WTC11 (cell line): Measurements from ENCODE around the gene CDK9. TPM values are rescaled to one million over a fixed set of nuclear protein-coding genes. Genes with fewer than 3 reads are reported as not detected.

Experiments used
- ATAC-seq: fragments of 200-7000 bp; cut with Tn5 transposase; 2 replicates; pipeline ENCODE4 v1.10.0; 2021; ENCODE audit warnings: mild to moderate bottlenecking, moderate library complexity
- CTCF ChIA-PET: fragments of 300-600 bp; sonication (Branson Sonifier 250); formaldehyde crosslinking; loops from one replicate; lab custom pipeline; 2021; ENCODE audit warnings: antibody characterized with exemption; lab: Charles Lee
- POLR2A ChIA-PET: fragments of 350-600 bp; sonication (Branson Sonifier 250); formaldehyde crosslinking; loops from one replicate; lab custom pipeline; 2021; ENCODE audit warnings: antibody characterized with exemption; lab: Charles Lee
- DNase-seq: peaks from one replicate; pipeline ENCODE4 v3.0.0; 2021; ENCODE audit warnings: low spot score
- H3K27ac Mint-ChIP-seq: 2 replicates; pipeline ENCODE4 v1.8.0; 2021; ENCODE audit warnings: mixed read lengths
- H3K27me3 Mint-ChIP-seq: 2 replicates; pipeline ENCODE4 v1.8.0; 2021; ENCODE audit warnings: low read depth, mild to moderate bottlenecking, moderate library complexity, mixed read lengths
- H3K36me3 Mint-ChIP-seq: 2 replicates; pipeline ENCODE4 v1.8.0; 2021; ENCODE audit warnings: mixed read lengths
- H3K4me1 Mint-ChIP-seq: 2 replicates; pipeline ENCODE4 v1.8.0; 2022; ENCODE audit warnings: mixed read lengths
- H3K4me3 Mint-ChIP-seq: 2 replicates; pipeline ENCODE4 v1.8.0; 2021; ENCODE audit warnings: mild to moderate bottlenecking, moderate library complexity, mixed read lengths
- H3K9me3 Mint-ChIP-seq: 2 replicates; pipeline ENCODE4 v1.8.0; 2021; ENCODE audit warnings: mixed read lengths
- CBFB ChIP-seq: sonication (generic); formaldehyde crosslinking; IDR thresholded peaks from 2 replicates; pipeline ENCODE4 v1.8.1; 2022; ENCODE audit warnings: mild to moderate bottlenecking, low read depth, missing genetic modification reagents
- CREM ChIP-seq: sonication (generic); formaldehyde crosslinking; IDR thresholded peaks from 2 replicates; pipeline ENCODE4 v1.8.1; 2022; ENCODE audit warnings: mild to moderate bottlenecking, missing genetic modification reagents, moderate library complexity
- ETV6 ChIP-seq: sonication (generic); formaldehyde crosslinking; IDR thresholded peaks from 2 replicates; pipeline ENCODE4 v1.8.1; 2022; ENCODE audit warnings: mild to moderate bottlenecking, missing genetic modification reagents
- FOXK1 ChIP-seq: sonication (generic); formaldehyde crosslinking; IDR thresholded peaks from 2 replicates; pipeline ENCODE4 v1.8.0; 2022; ENCODE audit warnings: mild to moderate bottlenecking, moderate library complexity, missing genetic modification reagents
- GRHL2 ChIP-seq: fragments of 250-450 bp; sonication (Bioruptor Pico); IDR thresholded peaks from 2 replicates; pipeline ENCODE4 v1.8.0; 2022; ENCODE audit warnings: mild to moderate bottlenecking, moderate library complexity; ENCODE audit not compliant: insufficient replicate concordance, severe bottlenecking
- IRF2 ChIP-seq: sonication (generic); formaldehyde crosslinking; IDR thresholded peaks from 2 replicates; pipeline ENCODE4 v1.8.0; 2022; ENCODE audit warnings: low read depth, missing genetic modification reagents, borderline replicate concordance
- JAZF1 ChIP-seq: fragments of 250-450 bp; sonication (Bioruptor Pico); IDR thresholded peaks from 2 replicates; pipeline ENCODE4 v1.9.0; 2021; ENCODE audit warnings: moderate library complexity, mild to moderate bottlenecking, inconsistent platforms
- JUN ChIP-seq: sonication (generic); formaldehyde crosslinking; IDR thresholded peaks from 2 replicates; pipeline ENCODE4 v1.8.0; 2023; ENCODE audit warnings: mild to moderate bottlenecking, missing genetic modification reagents
- KAT7 ChIP-seq: sonication (generic); formaldehyde crosslinking; IDR thresholded peaks from 2 replicates; pipeline ENCODE4 v1.8.1; 2023; ENCODE audit warnings: missing genetic modification reagents, mild to moderate bottlenecking, borderline replicate concordance
- MYBL2 ChIP-seq: sonication (generic); formaldehyde crosslinking; IDR thresholded peaks from 2 replicates; pipeline ENCODE4 v1.8.1; 2023; ENCODE audit warnings: mild to moderate bottlenecking, moderate library complexity, missing genetic modification reagents
- PRRX2 ChIP-seq: fragments of 250-450 bp; sonication (Bioruptor Pico); IDR thresholded peaks from 2 replicates; pipeline ENCODE4 v1.8.0; 2021; ENCODE audit warnings: mild to moderate bottlenecking
- SMAD3 ChIP-seq: sonication (generic); formaldehyde crosslinking; IDR thresholded peaks from 2 replicates; pipeline ENCODE4 v1.8.0; 2022; ENCODE audit warnings: missing genetic modification reagents, mild to moderate bottlenecking, borderline replicate concordance
- SMAD4 ChIP-seq: sonication (generic); formaldehyde crosslinking; IDR thresholded peaks from 2 replicates; pipeline ENCODE4 v1.8.0; 2022; ENCODE audit warnings: mild to moderate bottlenecking, missing genetic modification reagents
- TEAD4 ChIP-seq: sonication (generic); formaldehyde crosslinking; IDR thresholded peaks from 2 replicates; pipeline ENCODE4 v1.8.0; 2022; ENCODE audit warnings: mild to moderate bottlenecking, missing genetic modification reagents
- TP53 ChIP-seq: sonication (generic); formaldehyde crosslinking; IDR thresholded peaks from 2 replicates; pipeline ENCODE4 v1.8.1; 2023; ENCODE audit warnings: mild to moderate bottlenecking, missing genetic modification reagents
- ZNF219 ChIP-seq: sonication (generic); formaldehyde crosslinking; IDR thresholded peaks from 2 replicates; pipeline ENCODE4 v1.8.0; 2023; ENCODE audit warnings: missing genetic modification reagents, mild to moderate bottlenecking, borderline replicate concordance
- ZNF396 ChIP-seq: fragments of 250-450 bp; sonication (Bioruptor Pico); IDR thresholded peaks from 2 replicates; pipeline ENCODE4 v1.8.0; 2021; ENCODE audit warnings: mild to moderate bottlenecking, moderate library complexity, borderline replicate concordance
- total RNA-seq: library from RNA; stranded (reverse); gene quantifications from 3 replicates; pipeline ENCODE4 v1.2.3, GENCODE V29; 2021
- TF ChIP-seq, protein P1 (sequence below): sonication (generic); formaldehyde crosslinking; IDR thresholded peaks from 2 replicates; pipeline ENCODE4 v1.8.1; 2022; ENCODE audit warnings: low read depth, mild to moderate bottlenecking, moderate library complexity, missing genetic modification reagents, borderline replicate concordance
- TF ChIP-seq, protein P2 (sequence below): sonication (generic); formaldehyde crosslinking; IDR thresholded peaks from 2 replicates; pipeline ENCODE4 v1.8.1; 2023; ENCODE audit warnings: mild to moderate bottlenecking, missing genetic modification reagents, moderate library complexity
- TF ChIP-seq, protein P3 (sequence below): sonication (generic); formaldehyde crosslinking; IDR thresholded peaks from 2 replicates; pipeline ENCODE4 v1.8.0; 2022; ENCODE audit warnings: mild to moderate bottlenecking, missing genetic modification reagents
- TF ChIP-seq, protein P4 (sequence below): fragments of 250-450 bp; sonication (Bioruptor Pico); IDR thresholded peaks from 2 replicates; pipeline ENCODE4 v1.9.0; 2021; ENCODE audit warnings: moderate library complexity, mild to moderate bottlenecking, inconsistent platforms, borderline replicate concordance
- TF ChIP-seq, protein P5 (sequence below): sonication (generic); formaldehyde crosslinking; conservative IDR thresholded peaks from 2 replicates; pipeline ENCODE4 v1.8.1; 2022; ENCODE audit warnings: mild to moderate bottlenecking, missing genetic modification reagents
- TF ChIP-seq, protein P6 (sequence below): sonication (generic); formaldehyde crosslinking; IDR thresholded peaks from 2 replicates; pipeline ENCODE4 v1.8.0; 2023; ENCODE audit warnings: missing genetic modification reagents

Gene CDK9
- total RNA-seq, 1 experiment from 2014 or later, result 111 TPM

DNA sequence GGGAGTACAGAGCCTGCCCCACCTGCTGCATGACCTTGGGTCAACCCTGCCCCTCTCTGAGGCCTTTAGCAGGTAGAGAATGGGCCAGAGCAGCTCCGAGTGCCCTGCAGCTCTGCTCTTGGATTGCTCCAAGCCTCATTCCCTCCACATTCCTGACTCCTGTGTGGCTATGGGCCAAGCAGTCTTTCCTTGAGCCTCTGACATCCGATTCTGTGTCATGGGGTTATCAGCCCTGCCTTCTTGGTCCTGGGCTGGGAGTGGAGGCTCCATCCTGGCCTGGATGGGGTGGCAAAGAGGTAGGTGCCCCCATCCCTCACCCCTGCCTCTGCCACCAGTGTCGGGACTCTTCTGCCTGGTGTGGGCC lies 30.5 kb downstream of the CDK9 start:
- no peak for ATAC-seq
- Mint-ChIP-seq H3K36me3 (peaks cover 18% of the 10 kb centered on the region; the same call in 1 of the 2 replicates), H3K9me3 (no peaks in the 10 kb centered on the region), H3K27ac (no peak overlapping the region), H3K27me3 (no peaks in the 10 kb centered on the region), H3K4me3 (no peak overlapping the region), H3K4me1 (no peaks in the 10 kb centered on the region)
- CTCF ChIA-PET, result interaction anchor here (3.5 kb wide), 1 partner anchor 53 kb away, joined by 16 read pairs; no protein-coding TSS in a partner anchor
- POLR2A ChIA-PET, result no interaction called here
- DNase-seq, result no peak
- TF ChIP-seq KAT7 (no peak), GRHL2 (CRISPR knock-in tag) (no peak), FOXK1 (CRISPR knock-in tag) (no peak), ZNF219 (CRISPR knock-in tag) (no peak), CBFB (CRISPR knock-in tag) (no peak), ZNF396 (CRISPR knock-in tag) (no peak), TP53 (no peak), MYBL2 (CRISPR knock-in tag) (no peak), PRRX2 (CRISPR knock-in tag) (no peak), SMAD3 (CRISPR knock-in tag) (no peak), ETV6 (CRISPR knock-in tag) (no peak)
- TF ChIP-seq, protein P1, sequence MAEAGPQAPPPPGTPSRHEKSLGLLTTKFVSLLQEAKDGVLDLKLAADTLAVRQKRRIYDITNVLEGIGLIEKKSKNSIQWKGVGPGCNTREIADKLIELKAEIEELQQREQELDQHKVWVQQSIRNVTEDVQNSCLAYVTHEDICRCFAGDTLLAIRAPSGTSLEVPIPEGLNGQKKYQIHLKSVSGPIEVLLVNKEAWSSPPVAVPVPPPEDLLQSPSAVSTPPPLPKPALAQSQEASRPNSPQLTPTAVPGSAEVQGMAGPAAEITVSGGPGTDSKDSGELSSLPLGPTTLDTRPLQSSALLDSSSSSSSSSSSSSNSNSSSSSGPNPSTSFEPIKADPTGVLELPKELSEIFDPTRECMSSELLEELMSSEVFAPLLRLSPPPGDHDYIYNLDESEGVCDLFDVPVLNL (CRISPR knock-in tag), result no peak
- TF ChIP-seq, protein P2, sequence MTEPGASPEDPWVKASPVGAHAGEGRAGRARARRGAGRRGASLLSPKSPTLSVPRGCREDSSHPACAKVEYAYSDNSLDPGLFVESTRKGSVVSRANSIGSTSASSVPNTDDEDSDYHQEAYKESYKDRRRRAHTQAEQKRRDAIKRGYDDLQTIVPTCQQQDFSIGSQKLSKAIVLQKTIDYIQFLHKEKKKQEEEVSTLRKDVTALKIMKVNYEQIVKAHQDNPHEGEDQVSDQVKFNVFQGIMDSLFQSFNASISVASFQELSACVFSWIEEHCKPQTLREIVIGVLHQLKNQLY (CRISPR knock-in tag), result no peak
- TF ChIP-seq, protein P3, sequence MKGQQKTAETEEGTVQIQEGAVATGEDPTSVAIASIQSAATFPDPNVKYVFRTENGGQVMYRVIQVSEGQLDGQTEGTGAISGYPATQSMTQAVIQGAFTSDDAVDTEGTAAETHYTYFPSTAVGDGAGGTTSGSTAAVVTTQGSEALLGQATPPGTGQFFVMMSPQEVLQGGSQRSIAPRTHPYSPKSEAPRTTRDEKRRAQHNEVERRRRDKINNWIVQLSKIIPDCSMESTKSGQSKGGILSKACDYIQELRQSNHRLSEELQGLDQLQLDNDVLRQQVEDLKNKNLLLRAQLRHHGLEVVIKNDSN, result no peak
- TF ChIP-seq, protein P4, sequence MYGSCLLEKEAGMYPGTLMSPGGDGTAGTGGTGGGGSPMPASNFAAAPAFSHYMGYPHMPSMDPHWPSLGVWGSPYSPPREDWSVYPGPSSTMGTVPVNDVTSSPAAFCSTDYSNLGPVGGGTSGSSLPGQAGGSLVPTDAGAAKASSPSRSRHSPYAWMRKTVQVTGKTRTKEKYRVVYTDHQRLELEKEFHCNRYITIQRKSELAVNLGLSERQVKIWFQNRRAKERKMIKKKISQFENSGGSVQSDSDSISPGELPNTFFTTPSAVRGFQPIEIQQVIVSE, result no peak

DNA sequence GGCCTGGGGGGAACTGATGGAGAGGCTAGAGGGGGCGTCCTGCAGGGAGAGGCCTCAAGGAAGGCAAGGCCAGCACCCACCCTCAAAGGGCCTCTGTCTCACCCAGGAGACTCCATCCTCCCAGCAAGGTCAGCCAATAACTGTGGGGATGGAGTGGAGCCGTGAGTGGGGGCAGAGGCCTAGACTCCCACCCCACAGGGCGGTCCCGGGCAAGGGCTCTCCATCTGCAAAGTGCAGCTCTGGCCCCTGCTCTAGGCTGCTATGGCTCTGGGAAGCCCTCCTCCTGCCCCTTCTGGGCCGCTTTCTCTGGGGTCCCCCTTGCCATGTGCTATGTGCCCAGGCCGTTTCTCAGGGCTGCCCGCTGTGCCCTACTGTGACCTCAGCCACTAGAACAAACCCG lies 30.9 kb downstream of the CDK9 start:
- no peak for ATAC-seq
- POLR2A ChIA-PET, result no interaction called here

More for the DNA sequence above, 30.9 kb downstream of the CDK9 start:
- Mint-ChIP-seq H3K4me1 (no peaks in the 10 kb centered on the region), H3K4me3 (no peak overlapping the region), H3K9me3 (no peaks in the 10 kb centered on the region), H3K27me3 (no peaks in the 10 kb centered on the region), H3K27ac (peak overlapping the region; percentile 68; the same call in 1 of the 2 replicates), H3K36me3 (peaks cover 16% of the 10 kb centered on the region; the same call in 1 of the 2 replicates)
- no peak for DNase-seq
- CTCF ChIA-PET, result interaction anchor here (3.5 kb wide), 1 partner anchor 53 kb away, joined by 16 read pairs; no protein-coding TSS in a partner anchor
- no peak for TF ChIP-seq TEAD4
- TF ChIP-seq SMAD4 (CRISPR knock-in tag), result no peak
- TF ChIP-seq, protein P5, sequence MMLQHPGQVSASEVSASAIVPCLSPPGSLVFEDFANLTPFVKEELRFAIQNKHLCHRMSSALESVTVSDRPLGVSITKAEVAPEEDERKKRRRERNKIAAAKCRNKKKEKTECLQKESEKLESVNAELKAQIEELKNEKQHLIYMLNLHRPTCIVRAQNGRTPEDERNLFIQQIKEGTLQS (CRISPR knock-in tag), result no peak
- TF ChIP-seq, protein P6, sequence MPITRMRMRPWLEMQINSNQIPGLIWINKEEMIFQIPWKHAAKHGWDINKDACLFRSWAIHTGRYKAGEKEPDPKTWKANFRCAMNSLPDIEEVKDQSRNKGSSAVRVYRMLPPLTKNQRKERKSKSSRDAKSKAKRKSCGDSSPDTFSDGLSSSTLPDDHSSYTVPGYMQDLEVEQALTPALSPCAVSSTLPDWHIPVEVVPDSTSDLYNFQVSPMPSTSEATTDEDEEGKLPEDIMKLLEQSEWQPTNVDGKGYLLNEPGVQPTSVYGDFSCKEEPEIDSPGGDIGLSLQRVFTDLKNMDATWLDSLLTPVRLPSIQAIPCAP (CRISPR knock-in tag), result no peak
- no peak for TF ChIP-seq CREM
- TF ChIP-seq IRF2 (CRISPR knock-in tag), result no peak
- no peak for TF ChIP-seq JAZF1 (CRISPR knock-in tag)
- TF ChIP-seq JUN (CRISPR knock-in tag), result no peak
